Trophoblast cell (in vitro differentiated cells and primary cell): ENCODE measurements around the gene USH1C.
A peak's percentile ranks its signal among the peaks of the same experiment; 100 is the strongest.

ENCODE experiments used
- DNase-seq, 2 donors: peaks; one replicate each; pipeline ENCODE4 v3.0.0-alpha.2; 2016
- H2AFZ ChIP-seq: 2 replicates; pipeline ENCODE4 v1.6.1; 2013; ENCODE audit warnings: low read length, moderate library complexity, mild to moderate bottlenecking; ENCODE audit not compliant: insufficient read depth, poor library complexity
- H2AK5ac ChIP-seq: 2 replicates; pipeline ENCODE4 v1.6.1; 2013; ENCODE audit warnings: mild to moderate bottlenecking, low read length
- H2BK120ac ChIP-seq: 2 replicates; pipeline ENCODE4 v1.6.1; 2013; ENCODE audit warnings: low read length, mild to moderate bottlenecking, moderate library complexity; ENCODE audit not compliant: insufficient read depth, poor library complexity
- H2BK12ac ChIP-seq: 2 replicates; pipeline ENCODE4 v1.6.1; 2013; ENCODE audit warnings: mild to moderate bottlenecking, low read length, moderate library complexity
- H2BK5ac ChIP-seq: 2 replicates; pipeline ENCODE4 v1.6.1; 2013; ENCODE audit warnings: low read length, low read depth, moderate library complexity, mild to moderate bottlenecking; ENCODE audit not compliant: poor library complexity
- H3K14ac ChIP-seq: 2 replicates; pipeline ENCODE4 v1.6.1; 2013; ENCODE audit warnings: mild to moderate bottlenecking, low read length
- H3K18ac ChIP-seq: 2 replicates; pipeline ENCODE4 v1.6.1; 2013; ENCODE audit warnings: mild to moderate bottlenecking, low read length
- H3K23ac ChIP-seq: 2 replicates; pipeline ENCODE4 v1.6.1; 2013; ENCODE audit warnings: low read length
- H3K27ac ChIP-seq: 2 replicates; pipeline ENCODE4 v1.5.1; 2013; ENCODE audit warnings: low read depth, mild to moderate bottlenecking, inconsistent platforms, low read length, moderate library complexity
- H3K27me3 ChIP-seq: 2 replicates; pipeline ENCODE4 v1.6.1; 2013; ENCODE audit warnings: inconsistent platforms, mild to moderate bottlenecking, low read length, moderate library complexity; ENCODE audit not compliant: insufficient read depth
- H3K36me3 ChIP-seq, 2 experiments: 1 replicate in 1 of 2; 2 replicates in 1 of 2; pipeline ENCODE4 v1.6.1; 2013; ENCODE audit warnings: low read length in 2 of 2, mild to moderate bottlenecking in 2 of 2, moderate library complexity in 1 of 2; ENCODE audit not compliant: insufficient read depth in 2 of 2, control insufficient read depth in 1 of 2
- H3K4ac ChIP-seq: 2 replicates; pipeline ENCODE4 v1.6.1; 2013; ENCODE audit warnings: low read depth, mild to moderate bottlenecking, low read length, moderate library complexity
- H3K4me1 ChIP-seq, 2 experiments: 1 replicate in 1 of 2; 2 replicates in 1 of 2; pipeline ENCODE4 v1.6.1; 2013; ENCODE audit warnings: low read length in 2 of 2, mild to moderate bottlenecking in 2 of 2, moderate library complexity in 1 of 2; ENCODE audit not compliant: insufficient read depth in 2 of 2, control insufficient read depth in 1 of 2
- H3K4me2 ChIP-seq: 2 replicates; pipeline ENCODE4 v1.6.1; 2013; ENCODE audit warnings: inconsistent platforms, mild to moderate bottlenecking, low read length, moderate library complexity
- H3K4me3 ChIP-seq: 2 replicates; pipeline ENCODE4 v1.5.1; 2013; ENCODE audit warnings: mild to moderate bottlenecking, low read depth, low read length, inconsistent platforms
- H3K79me1 ChIP-seq: one replicate; pipeline ENCODE4 v1.6.1; 2013; ENCODE audit warnings: low read length
- H3K79me2 ChIP-seq: 2 replicates; pipeline ENCODE4 v1.6.1; 2013; ENCODE audit warnings: low read length, mild to moderate bottlenecking; ENCODE audit not compliant: control insufficient read depth, insufficient read depth, poor library complexity
- H3K9ac ChIP-seq: 2 replicates; pipeline ENCODE4 v1.6.1; 2013; ENCODE audit warnings: mild to moderate bottlenecking, low read length
- H3K9me3 ChIP-seq: 2 replicates; pipeline ENCODE4 v1.6.1; 2013; ENCODE audit warnings: low read depth, mild to moderate bottlenecking, control low read depth, inconsistent platforms, low read length; ENCODE audit not compliant: insufficient read depth
- H4K12ac ChIP-seq: 2 replicates; pipeline ENCODE4 v1.6.1; 2013; ENCODE audit warnings: low read depth, mild to moderate bottlenecking, low read length, moderate library complexity
- H4K8ac ChIP-seq: 2 replicates; pipeline ENCODE4 v1.6.1; 2013; ENCODE audit warnings: low read depth, mild to moderate bottlenecking, low read length, moderate library complexity
- H4K91ac ChIP-seq: one replicate; pipeline ENCODE4 v1.6.1; 2013; ENCODE audit warnings: low read depth, mild to moderate bottlenecking, low read length, moderate library complexity
- WGBS: extraction: QIAGEN DNeasy Blood & Tissue Kit; methylation state at CpG from one replicate; pipeline ENCODE4 v1.1.7; 2013; ENCODE audit warnings: missing lambda C conversion rate; ENCODE audit not compliant: insufficient read length, insufficient coverage; ENCODE audit errors: extremely low coverage; 5-methylcytosine and 5-hydroxymethylcytosine counted together

USH1C gene

DNA sequence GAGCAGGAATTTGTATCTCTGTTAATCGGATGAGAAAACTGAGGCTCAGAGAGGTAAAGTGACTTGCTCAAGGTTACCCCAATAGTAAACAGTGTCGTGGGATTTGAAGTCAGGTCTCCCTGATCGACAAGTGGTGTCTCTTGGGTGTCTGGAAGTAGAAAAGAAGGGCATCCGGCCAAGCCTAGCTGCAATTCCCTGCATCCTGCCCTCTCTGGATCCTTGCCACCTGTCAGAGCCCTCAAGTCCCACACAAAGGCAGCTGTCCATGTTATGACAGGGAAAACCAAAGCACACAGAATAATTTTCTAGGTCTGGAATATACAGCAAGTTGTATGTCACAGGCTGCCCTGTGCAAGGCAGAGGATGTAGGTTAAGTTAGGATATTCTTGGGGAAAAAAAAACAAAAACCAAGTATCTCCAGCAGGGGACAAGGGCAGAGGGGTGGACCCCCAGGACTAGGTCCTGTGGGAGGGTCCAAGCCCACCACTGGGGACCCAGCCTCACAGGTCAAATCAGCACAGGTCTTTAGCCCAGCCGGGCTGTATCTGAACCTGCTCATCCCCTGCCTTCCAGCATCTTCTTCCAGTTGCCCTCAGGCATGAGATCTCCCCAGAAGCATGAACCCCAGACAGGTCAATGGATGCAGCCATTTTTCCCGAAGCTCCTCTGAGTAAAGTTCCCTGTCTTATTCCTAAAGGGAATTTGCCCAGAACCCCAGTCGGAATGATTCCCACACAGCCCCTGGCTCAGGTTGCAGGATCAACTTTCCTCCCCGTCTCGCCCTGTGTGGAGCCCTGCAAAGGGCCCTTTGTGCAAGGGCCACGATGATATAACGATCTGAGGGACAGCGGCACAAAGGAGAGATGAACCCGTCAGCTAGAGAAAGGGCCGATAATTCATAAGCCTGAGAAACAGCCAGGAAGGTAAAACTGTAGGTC is 15.0 kb downstream of the USH1C start:
- no CpG with 5 or more reads among the region's 14 CpGs for WGBS
- Histone ChIP-seq H2BK5ac (no peak overlapping the region), H3K23ac (no peak overlapping the region), H3K4me3 (no peak overlapping the region), H3K79me1 (no peaks in the 10 kb centered on the region), H3K9ac (no peak overlapping the region), H4K12ac (no peak overlapping the region), H2AFZ (no peak overlapping the region), H3K36me3 (no peaks in the 10 kb centered on the region), H3K79me2 (no peaks in the 10 kb centered on the region), H3K18ac (no peak overlapping the region), H2BK120ac (no peak overlapping the region), H3K4me1 (no peaks in the 10 kb centered on the region), H3K9me3 (peaks cover 2% of the 10 kb centered on the region), H3K14ac (no peak overlapping the region), H2BK12ac (no peak overlapping the region), H2AK5ac (no peak overlapping the region), H3K4ac (no peak overlapping the region), H3K27me3 (no peaks in the 10 kb centered on the region), H4K91ac (no peak overlapping the region), H4K8ac (no peak overlapping the region), H3K27ac (no peak overlapping the region), H3K4me2 (no peak overlapping the region)
- DNase-seq, result no peak

DNA sequence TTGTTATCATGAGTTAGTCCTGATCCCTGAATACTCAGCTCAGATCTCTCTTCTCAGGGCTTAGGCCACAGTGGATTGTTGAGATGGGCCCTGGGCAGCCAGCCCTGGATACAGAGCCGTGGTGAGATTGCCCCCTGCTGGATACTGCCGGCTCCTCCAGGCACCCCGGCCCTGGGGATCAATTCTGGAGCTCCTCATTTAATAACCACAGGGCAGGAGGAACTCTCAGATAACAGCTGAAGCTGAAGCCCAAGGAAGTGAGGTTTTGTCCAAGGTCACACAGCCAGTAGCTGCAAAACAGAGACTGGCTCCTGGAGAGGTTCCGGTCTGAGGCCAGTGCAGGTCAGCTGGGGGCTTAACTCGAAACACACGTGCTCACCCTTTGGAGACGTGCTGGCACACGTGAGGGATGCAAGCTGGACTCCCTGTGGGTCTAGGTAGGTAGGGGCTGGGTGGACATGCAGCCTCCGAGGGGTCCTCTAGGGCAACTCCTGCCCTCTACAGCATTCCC is 16.0 kb downstream of the USH1C start:
- H3K9ac ChIP-seq, result peak overlapping the region; percentile 37
- H2AFZ ChIP-seq, result no peak overlapping the region
- H3K36me3 ChIP-seq, result no peaks in the 10 kb centered on the region
- H3K23ac ChIP-seq, result no peak overlapping the region
- no peak overlapping the region for H2BK12ac ChIP-seq
- H3K79me2 ChIP-seq, result no peaks in the 10 kb centered on the region
- H4K8ac ChIP-seq, result no peak overlapping the region
- no peak overlapping the region for H3K4ac ChIP-seq
- WGBS, result no CpG with 5 or more reads among the region's 9 CpGs
- H3K4me2 ChIP-seq, result no peak overlapping the region
- H2BK120ac ChIP-seq, result no peak overlapping the region
- no peak overlapping the region for H2AK5ac ChIP-seq
- H3K14ac ChIP-seq, result no peak overlapping the region
- no peak overlapping the region for H2BK5ac ChIP-seq
- no peak overlapping the region for H4K12ac ChIP-seq
- peak; percentile 24 to 62 for DNase-seq
- peaks cover 2% of the 10 kb centered on the region for H3K9me3 ChIP-seq
- H3K4me3 ChIP-seq, result no peak overlapping the region
- H3K79me1 ChIP-seq, result no peaks in the 10 kb centered on the region
- no peak overlapping the region for H3K18ac ChIP-seq
- no peak overlapping the region for H4K91ac ChIP-seq
- H3K27ac ChIP-seq, result no peak overlapping the region
- no peaks in the 10 kb centered on the region for H3K27me3 ChIP-seq
- H3K4me1 ChIP-seq, result no peaks in the 10 kb centered on the region

DNA sequence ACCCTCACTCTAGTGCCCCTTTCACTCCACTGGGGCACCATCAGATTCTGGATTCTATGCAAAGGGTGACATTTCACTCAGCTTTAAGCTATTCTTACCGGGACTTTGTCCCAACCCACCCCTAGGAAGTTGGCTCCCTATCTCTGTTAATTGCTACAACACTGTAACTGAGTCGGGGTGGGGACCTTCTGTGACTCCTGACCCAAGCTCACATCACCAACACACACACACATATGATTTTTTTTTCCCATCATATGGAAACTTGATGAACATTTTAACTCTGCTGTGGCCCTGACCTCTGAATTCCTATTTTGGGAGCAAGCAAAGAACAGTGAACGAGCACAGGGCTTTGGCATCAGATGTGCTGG is 16.6 kb downstream of the USH1C start:
- no peak overlapping the region for H3K4me3 ChIP-seq
- no peak overlapping the region for H2BK12ac ChIP-seq
- peaks cover 2% of the 10 kb centered on the region for H3K9me3 ChIP-seq
- no peak overlapping the region for H4K8ac ChIP-seq
- no CpG with 5 or more reads among the region's 3 CpGs for WGBS
- no peak overlapping the region for H3K23ac ChIP-seq
- no peaks in the 10 kb centered on the region for H3K36me3 ChIP-seq
- H4K91ac ChIP-seq, result no peak overlapping the region
- H3K9ac ChIP-seq, result no peak overlapping the region
- H2BK120ac ChIP-seq, result no peak overlapping the region
- no peak overlapping the region for H2BK5ac ChIP-seq
- no peaks in the 10 kb centered on the region for H3K4me1 ChIP-seq
- H3K27me3 ChIP-seq, result no peaks in the 10 kb centered on the region
- no peak overlapping the region for H2AFZ ChIP-seq
- H2AK5ac ChIP-seq, result no peak overlapping the region
- H3K4me2 ChIP-seq, result no peak overlapping the region
- no peak overlapping the region for H3K18ac ChIP-seq
- H3K79me2 ChIP-seq, result no peaks in the 10 kb centered on the region
- H3K79me1 ChIP-seq, result no peaks in the 10 kb centered on the region
- no peak overlapping the region for H3K14ac ChIP-seq
- H3K4ac ChIP-seq, result no peak overlapping the region
- DNase-seq, result no peak
- H3K27ac ChIP-seq, result no peak overlapping the region
- no peak overlapping the region for H4K12ac ChIP-seq

DNA sequence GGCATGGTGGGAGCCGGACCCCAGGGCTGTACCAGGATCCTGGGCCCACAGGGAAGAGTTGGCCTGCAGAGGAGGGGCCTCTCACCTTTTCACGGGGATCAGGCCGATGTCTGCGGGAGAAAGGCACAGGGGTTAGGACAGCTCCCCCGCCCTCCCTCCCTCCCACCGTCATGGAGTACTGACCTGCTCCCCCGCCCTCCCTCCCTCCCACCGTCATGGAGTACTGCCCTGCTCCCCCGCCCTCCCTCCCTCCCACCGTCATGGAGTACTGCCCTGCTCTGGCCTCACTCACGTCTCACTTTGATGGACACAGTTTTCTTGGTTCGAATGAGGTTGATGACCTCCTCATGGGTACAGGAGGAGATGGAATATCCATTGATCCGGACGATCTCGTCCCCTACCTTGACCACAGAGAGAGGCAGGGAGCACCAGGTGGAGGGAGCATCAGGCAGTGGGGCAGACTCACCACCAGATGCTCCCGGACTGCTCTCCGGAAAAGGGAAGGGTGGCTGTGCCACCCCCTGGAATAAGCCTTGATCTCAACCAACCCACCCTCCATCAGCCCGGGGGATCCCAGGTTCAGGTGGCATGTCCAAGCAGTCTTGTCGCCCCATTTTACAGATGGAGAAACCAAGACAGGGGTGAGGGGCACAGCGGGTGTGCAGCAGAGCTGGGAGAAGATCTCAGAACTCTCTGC is 17.1 kb downstream of the USH1C start:
- no peak overlapping the region for H3K14ac ChIP-seq
- H2AK5ac ChIP-seq, result no peak overlapping the region
- H2AFZ ChIP-seq, result no peak overlapping the region
- H3K4me3 ChIP-seq, result no peak overlapping the region
- H4K8ac ChIP-seq, result no peak overlapping the region
- no peaks in the 10 kb centered on the region for H3K27me3 ChIP-seq
- H4K12ac ChIP-seq, result no peak overlapping the region
- H3K9me3 ChIP-seq, result peaks cover 2% of the 10 kb centered on the region
- H3K4me2 ChIP-seq, result no peak overlapping the region
- no peak overlapping the region for H3K23ac ChIP-seq
- no peak overlapping the region for H3K18ac ChIP-seq
- no peak for DNase-seq
- H3K79me2 ChIP-seq, result no peaks in the 10 kb centered on the region
- H3K9ac ChIP-seq, result no peak overlapping the region
- no peaks in the 10 kb centered on the region for H3K79me1 ChIP-seq
- no peak overlapping the region for H2BK12ac ChIP-seq
- H4K91ac ChIP-seq, result no peak overlapping the region
- no peaks in the 10 kb centered on the region for H3K4me1 ChIP-seq
- no CpG with 5 or more reads among the region's 20 CpGs for WGBS
- no peak overlapping the region for H3K27ac ChIP-seq
- no peak overlapping the region for H2BK120ac ChIP-seq
- no peak overlapping the region for H2BK5ac ChIP-seq
- no peaks in the 10 kb centered on the region for H3K36me3 ChIP-seq
- no peak overlapping the region for H3K4ac ChIP-seq
